GM20000 (cell line): ENCODE measurements around the gene GUCD1.

Experiments used
- DNase-seq: peaks from one replicate; pipeline ENCODE4 v3.0.0; 2012; ENCODE audit warnings: low spot score
- CTCF ChIP-seq: IDR thresholded peaks from 2 replicates; pipeline ENCODE4 v1.5.1; 2012; ENCODE audit warnings: mild to moderate bottlenecking, control low read depth; ENCODE audit errors: extremely low read depth, missing control alignments

Gene GUCD1

GRCh38 chr22:24501301-24502005 lies 53.5 kb downstream of the GUCD1 start:
- no peak for TF ChIP-seq CTCF
- no peak for DNase-seq

- TF ChIP-seq CTCF = no peak
- no peak for DNase-seq
Observed at GRCh38 chr22:24500277-24500820, 54.6 kb downstream of the GUCD1 start.

- no peak for DNase-seq
- no peak for TF ChIP-seq CTCF
Observed at GRCh38 chr22:24499706-24500276, 55.1 kb downstream of the GUCD1 start.

GRCh38 chr22:24498824-24499223 lies 56.1 kb downstream of the GUCD1 start:
- TF ChIP-seq CTCF = no peak
- no peak for DNase-seq

GRCh38 chr22:24497841-24498258 lies 57.1 kb downstream of the GUCD1 start:
- no peak for TF ChIP-seq CTCF

GRCh38 chr22:24496661-24497060 lies 58.3 kb downstream of the GUCD1 start:
- TF ChIP-seq CTCF = no peak
- no peak for DNase-seq

More at GRCh38 chr22:24497841-24498258, 57.1 kb downstream of the GUCD1 start:
- no peak for DNase-seq

GRCh38 chr22:24496234-24496633 lies 58.7 kb downstream of the GUCD1 start:
- TF ChIP-seq CTCF = no peak
- DNase-seq = no peak
